A549 (cell line): ENCODE data around the gene ATG4D. TPM values are rescaled to one million over a fixed set of nuclear protein-coding genes. Genes with fewer than 3 reads are reported as not detected.

ENCODE experiments used
- ATAC-seq, 2 experiments: fragments of 200-7000 bp in 1 of 2; fragments of >200 bp in 1 of 2; cut with Nextera tagmentation in 1 of 2; cut with Tn5 transposase in 1 of 2; 3 replicates each; pipeline versions ENCODE4 v1.8.0 to v1.9.1; 2018 to 2020; ENCODE audit warnings: mild to moderate bottlenecking in 1 of 2, moderate library complexity in 1 of 2
- CTCF ChIA-PET: fragments of 300-600 bp; sonication (Branson Sonifier 250); formaldehyde crosslinking; extraction: SDS; loops from one replicate; lab custom pipeline; 2021; ENCODE audit warnings: antibody characterized with exemption, inconsistent platforms; lab: Yijun Ruan, JAX
- POLR2A ChIA-PET: fragments of 350-600 bp; formaldehyde crosslinking; extraction: SDS; loops from one replicate; lab custom pipeline; 2021; ENCODE audit warnings: antibody characterized with exemption, inconsistent platforms; lab: Yijun Ruan, JAX
- DNase-seq, 2 experiments: peaks; one replicate each; pipeline versions ENCODE4 v3.0.0 to v3.0.0-alpha.2; 2011 to 2016; ENCODE audit warnings: low read depth in 1 of 2, low spot score in 1 of 2
- FAIRE-seq: peaks from 2 replicates; lab custom pipeline; 2011; peaks lifted over from hg19 to GRCh38; lab: Jason Lieb, UNC
- H3K27ac ChIP-seq, 2 experiments: fragments of >200 bp; sonication (Bioruptor Twin); formaldehyde crosslinking; 3 replicates each; pipeline ENCODE4 v1.5.1; 2016 to 2017
- H3K4me1 ChIP-seq: fragments of >200 bp; sonication (Bioruptor Twin); formaldehyde crosslinking; 3 replicates; pipeline ENCODE4 v1.6.1; 2016
- H3K4me2 ChIP-seq: fragments of >200 bp; sonication (Bioruptor Twin); formaldehyde crosslinking; 3 replicates; pipeline ENCODE4 v1.6.1; 2016
- H3K4me3 ChIP-seq: fragments of >200 bp; sonication (Bioruptor Twin); formaldehyde crosslinking; 3 replicates; pipeline ENCODE4 v1.5.1; 2016
- H3K9me3 ChIP-seq: fragments of >200 bp; sonication (Bioruptor Twin); formaldehyde crosslinking; 3 replicates; pipeline ENCODE4 v1.6.1; 2016
- BHLHE40 ChIP-seq: IDR thresholded peaks from 2 replicates; pipeline ENCODE4 v1.6.1; 2012; ENCODE audit warnings: low read depth, low read length, inconsistent platforms
- CHD4 ChIP-seq: fragments of 200-600 bp; sonication (generic); IDR thresholded peaks from 2 replicates; pipeline ENCODE4 v1.6.1; 2016; ENCODE audit warnings: antibody characterized with exemption, mild to moderate bottlenecking, borderline replicate concordance
- EHMT2 ChIP-seq: fragments of 200-600 bp; sonication (generic); IDR thresholded peaks from 2 replicates; pipeline ENCODE4 v1.6.1; 2016; ENCODE audit warnings: antibody characterized with exemption, low read depth, mild to moderate bottlenecking, moderate library complexity
- FOSB ChIP-seq: fragments of 250-450 bp; sonication (Bioruptor Pico); IDR thresholded peaks from 2 replicates; pipeline ENCODE4 v1.5.0; 2020; ENCODE audit warnings: mild to moderate bottlenecking, moderate library complexity
- FOXS1 ChIP-seq: fragments of 250-450 bp; sonication (Bioruptor Pico); IDR thresholded peaks from 2 replicates; pipeline ENCODE4 v1.5.0; 2020; ENCODE audit warnings: mild to moderate bottlenecking, moderate library complexity
- HEYL ChIP-seq: fragments of 250-450 bp; sonication (Bioruptor Pico); IDR thresholded peaks from 2 replicates; pipeline ENCODE4 v1.8.0; 2021; ENCODE audit warnings: mild to moderate bottlenecking, moderate library complexity
- HOXA7 ChIP-seq: fragments of 250-450 bp; sonication (Bioruptor Pico); IDR thresholded peaks from 2 replicates; pipeline ENCODE4 v1.5.0; 2020; ENCODE audit warnings: mild to moderate bottlenecking, moderate library complexity
- HOXB13 ChIP-seq: fragments of 250-450 bp; sonication (Bioruptor Pico); IDR thresholded peaks from 2 replicates; pipeline ENCODE4 v1.5.0; 2020; ENCODE audit warnings: low read depth, mild to moderate bottlenecking, moderate library complexity
- JUN ChIP-seq, 2 experiments: fragments of >200 bp; sonication (Bioruptor Twin); formaldehyde crosslinking; IDR thresholded peaks; 2 replicates in 1 of 2; 3 replicates in 1 of 2; pipeline ENCODE4 v1.6.1; 2016 to 2017
- KDM1A ChIP-seq: fragments of 200-600 bp; sonication (generic); IDR thresholded peaks from 2 replicates; pipeline ENCODE4 v1.6.1; 2016; ENCODE audit warnings: low read depth, mild to moderate bottlenecking
- KDM5A ChIP-seq: fragments of 200-600 bp; sonication (generic); IDR thresholded peaks from 2 replicates; pipeline ENCODE4 v1.6.1; 2016; ENCODE audit warnings: antibody characterized with exemption, mild to moderate bottlenecking
- MAZ ChIP-seq: fragments of 150-350 bp; IDR thresholded peaks from 2 replicates; pipeline ENCODE4 v1.6.1; 2014; ENCODE audit warnings: antibody characterized with exemption, low read depth, low read length, borderline replicate concordance
- POLR2A ChIP-seq: IDR thresholded peaks from 2 replicates; pipeline ENCODE4 v1.6.1; 2012; ENCODE audit warnings: mild to moderate bottlenecking, low read length
- RCOR1 ChIP-seq: fragments of 150-350 bp; IDR thresholded peaks from 2 replicates; pipeline ENCODE4 v1.6.1; 2014; ENCODE audit warnings: antibody characterized with exemption, low read length, low read depth
- RFX5 ChIP-seq: fragments of 450-650 bp; IDR thresholded peaks from 2 replicates; pipeline ENCODE4 v1.7.1; 2014; ENCODE audit warnings: antibody characterized with exemption, mild to moderate bottlenecking, moderate library complexity
- RNF2 ChIP-seq: fragments of 200-600 bp; sonication (generic); IDR thresholded peaks from 2 replicates; pipeline ENCODE4 v1.6.1; 2016; ENCODE audit warnings: low read depth, mild to moderate bottlenecking, antibody characterized with exemption, moderate library complexity, borderline replicate concordance
- TFCP2L1 ChIP-seq: fragments of 250-450 bp; sonication (Bioruptor Pico); IDR thresholded peaks from 2 replicates; pipeline ENCODE4 v1.5.0; 2021; ENCODE audit warnings: mild to moderate bottlenecking
- TP53 ChIP-seq: fragments of 250-450 bp; sonication (Bioruptor Pico); IDR thresholded peaks from 2 replicates; pipeline ENCODE4 v1.5.0; 2021; ENCODE audit warnings: mild to moderate bottlenecking, moderate library complexity
- ZNF302 ChIP-seq: fragments of 250-450 bp; sonication (Bioruptor Pico); IDR thresholded peaks from 2 replicates; pipeline ENCODE4 v1.9.0; 2021; ENCODE audit warnings: inconsistent platforms, mild to moderate bottlenecking, moderate library complexity
- WGBS: methylation state at CpG from one replicate; pipeline ENCODE4 v1.1.6; 2017; ENCODE audit errors: missing lambda C conversion rate; 5-methylcytosine and 5-hydroxymethylcytosine counted together
- polyA plus RNA-seq, 4 experiments: library from polyadenylated mRNA; depleted of rRNA in 3 of 4; stranded (reverse); fragments of >200 nt; fragmentation: RNase III in 1 of 4; extraction: RNeasy Plus Mini Kit Qiagen cat#74134 plus additional on column Dnase treatment in 1 of 4; gene quantifications; 2 replicates in 3 of 4; 3 replicates in 1 of 4; pipeline ENCODE4 v1.2.3, GENCODE V29; 2011 to 2017
- TF ChIP-seq, protein P1 (sequence below): fragments of 250-450 bp; sonication (Bioruptor Pico); IDR thresholded peaks from 2 replicates; pipeline ENCODE4 v1.5.0; 2021; ENCODE audit warnings: mild to moderate bottlenecking, moderate library complexity, borderline replicate concordance
- TF ChIP-seq, protein P2 (sequence below): fragments of 250-450 bp; sonication (Bioruptor Pico); IDR thresholded peaks from 2 replicates; pipeline ENCODE4 v1.5.0; 2020; ENCODE audit warnings: low read depth, mild to moderate bottlenecking, moderate library complexity
- TF ChIP-seq, protein P3 (sequence below): IDR thresholded peaks from 2 replicates; pipeline ENCODE4 v1.6.1; 2012

The ATG4D gene
- polyA plus RNA-seq, 2 of the 4 experiments (the other 2 are of a cell fraction), result 7.3 to 10.7 TPM

DNA sequence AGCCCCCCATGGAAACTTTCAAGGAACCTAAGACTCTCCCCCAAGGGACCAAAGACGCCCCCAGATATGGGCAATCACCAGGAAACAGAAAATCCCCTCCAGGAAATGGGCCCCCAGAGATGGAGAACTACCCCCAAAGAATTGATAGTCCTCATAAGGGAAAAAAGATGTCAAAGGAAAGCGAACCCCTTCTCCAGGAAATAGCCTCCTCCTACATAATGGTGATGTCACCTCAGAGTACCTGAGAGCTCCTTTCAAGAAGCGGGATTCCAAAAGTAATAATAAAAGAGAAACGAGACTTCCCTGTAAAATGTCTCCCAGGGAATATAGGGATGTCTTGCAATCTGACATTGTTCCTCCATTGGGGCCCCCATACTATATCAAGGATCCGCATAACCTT lies 24.0 kb downstream of the ATG4D start:
- TF ChIP-seq KDM5A (no peak), RCOR1 (no peak), FOXS1 (CRISPR knock-in tag) (no peak), POLR2A (no peak), CHD4 (no peak), BHLHE40 (no peak), TP53 (CRISPR knock-in tag) (no peak), RNF2 (no peak), RFX5 (no peak)
- Histone ChIP-seq H3K27ac (no peak overlapping the region; a peak in 1 of 6 replicates), H3K9me3 (no peaks in the 10 kb centered on the region), H3K4me3 (peak overlapping the region; percentile 88; the same call in 1 of the 3 replicates), H3K4me2 (peak overlapping the region; percentile 91), H3K4me1 (peaks cover 27% of the 10 kb centered on the region)
- no peak for DNase-seq
- WGBS, result 62% methylated on average over 5 of the region's 5 CpGs
- no peak for FAIRE-seq
- ChIA-PET CTCF (interaction anchor here (0.9 to 3.0 kb wide), 7 partner anchors 12 to 179 kb away, joined by 3 to 12 read pairs (median 6); no protein-coding TSS in a partner anchor), POLR2A (no interaction called here)
- no peak for ATAC-seq

DNA sequence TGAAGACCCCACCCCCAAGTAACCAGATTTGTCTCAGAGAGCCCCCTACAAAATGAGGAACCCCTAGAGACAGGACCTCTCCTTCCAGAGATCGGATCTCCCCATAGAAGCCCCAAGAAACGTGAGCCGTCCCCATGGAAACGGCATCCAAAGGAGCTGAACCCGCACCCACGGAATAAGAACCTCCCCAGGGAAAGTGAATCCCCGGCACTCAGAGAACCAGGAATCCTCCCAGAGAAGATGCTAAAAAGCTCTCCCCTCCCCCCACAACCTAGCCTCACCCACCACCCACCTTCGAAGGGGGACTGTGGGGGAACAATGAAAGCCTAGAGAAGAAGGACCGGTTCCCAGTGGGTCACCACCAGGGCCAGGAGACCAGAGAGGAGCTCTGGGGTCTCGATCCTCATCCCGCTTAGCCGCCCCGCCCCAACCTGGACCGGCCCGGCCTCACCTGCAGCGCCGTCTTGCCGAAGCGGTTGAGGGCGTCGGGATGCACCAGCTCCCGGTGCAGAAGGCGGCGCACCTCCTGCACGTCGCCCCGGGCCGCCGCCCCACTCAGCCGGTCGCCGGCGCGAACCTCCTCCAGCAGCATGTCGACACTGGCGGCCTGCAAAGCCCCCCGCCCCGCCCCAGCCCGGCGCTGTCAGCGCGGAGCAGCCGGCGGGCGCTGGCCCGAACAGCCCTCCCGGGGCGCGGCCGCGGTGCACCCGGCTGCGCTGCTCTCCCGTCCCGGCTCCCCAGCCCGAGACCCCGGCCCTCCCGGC lies 24.5 kb downstream of the ATG4D start:
- DNase-seq (peak in 1 of 2 experiments; percentile 50), ATAC-seq (peak; percentile 1 to 51; a peak in 5 of 6 replicates), FAIRE-seq (no peak)
- peaks cover 28% of the 10 kb centered on the region for H3K4me1 ChIP-seq
- POLR2A ChIA-PET, result no interaction called here
- H3K27ac ChIP-seq, result peak overlapping the region; percentile 68 to 89
- H3K4me2 ChIP-seq, result peak overlapping the region; percentile 91
- peak overlapping the region; percentile 88 for H3K4me3 ChIP-seq
- H3K9me3 ChIP-seq, result no peaks in the 10 kb centered on the region
- TF ChIP-seq MAZ, result no peak
- TF ChIP-seq ZNF302 (CRISPR knock-in tag), result no peak
- TF ChIP-seq, protein P1, sequence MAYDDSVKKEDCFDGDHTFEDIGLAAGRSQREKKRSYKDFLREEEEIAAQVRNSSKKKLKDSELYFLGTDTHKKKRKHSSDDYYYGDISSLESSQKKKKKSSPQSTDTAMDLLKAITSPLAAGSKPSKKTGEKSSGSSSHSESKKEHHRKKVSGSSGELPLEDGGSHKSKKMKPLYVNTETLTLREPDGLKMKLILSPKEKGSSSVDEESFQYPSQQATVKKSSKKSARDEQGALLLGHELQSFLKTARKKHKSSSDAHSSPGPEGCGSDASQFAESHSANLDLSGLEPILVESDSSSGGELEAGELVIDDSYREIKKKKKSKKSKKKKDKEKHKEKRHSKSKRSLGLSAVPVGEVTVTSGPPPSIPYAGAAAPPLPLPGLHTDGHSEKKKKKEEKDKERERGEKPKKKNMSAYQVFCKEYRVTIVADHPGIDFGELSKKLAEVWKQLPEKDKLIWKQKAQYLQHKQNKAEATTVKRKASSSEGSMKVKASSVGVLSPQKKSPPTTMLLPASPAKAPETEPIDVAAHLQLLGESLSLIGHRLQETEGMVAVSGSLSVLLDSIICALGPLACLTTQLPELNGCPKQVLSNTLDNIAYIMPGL, result no peak
- TF ChIP-seq KDM1A, result no peak
- CTCF ChIA-PET, result interaction anchor here (1.3 to 3.0 kb wide), 7 partner anchors 13 to 180 kb away, joined by 3 to 12 read pairs (median 6); no protein-coding TSS in a partner anchor
- 47% methylated on average over 4 of the region's 58 CpGs for WGBS

DNA sequence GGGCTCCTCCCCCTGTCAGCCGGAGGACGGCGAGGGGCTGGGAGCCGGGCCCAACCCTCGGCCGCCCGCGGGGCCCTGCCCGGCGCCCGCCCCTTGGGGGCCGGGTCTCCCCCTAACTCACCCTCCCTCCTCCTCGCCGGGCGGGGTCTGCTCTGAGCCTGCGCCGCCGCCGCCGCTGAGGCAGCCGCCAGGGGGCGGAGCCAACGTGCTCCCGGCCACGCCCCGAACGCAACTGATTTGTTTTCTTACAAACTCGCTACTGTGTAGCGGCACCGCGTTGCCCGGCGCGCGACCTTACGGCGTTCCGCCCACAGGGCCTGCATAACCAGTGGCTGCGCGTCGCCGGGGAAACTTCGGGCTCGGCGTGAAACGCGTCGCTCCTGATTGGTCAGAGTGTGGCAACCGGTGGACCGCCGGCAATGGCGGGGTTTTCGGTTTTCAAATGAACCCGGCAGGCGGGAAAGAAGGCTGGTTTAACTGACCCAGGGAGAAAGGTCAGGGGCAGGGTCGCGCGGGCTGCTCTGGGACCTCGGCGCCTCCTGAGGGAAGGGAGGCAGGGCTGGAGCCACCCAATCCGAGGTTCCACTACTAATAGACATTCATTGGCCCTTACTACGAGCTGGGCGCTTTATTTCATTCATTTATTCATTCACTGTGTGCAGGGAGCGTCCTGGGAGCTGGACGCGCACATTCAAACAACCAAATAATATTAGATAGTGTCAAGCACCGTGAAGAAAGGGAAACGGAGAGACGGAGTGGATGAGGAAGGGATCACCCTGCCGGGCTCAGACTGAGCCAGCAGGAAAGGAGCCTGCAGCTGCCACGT lies 25.3 kb downstream of the ATG4D start, which contains the start of gene CDKN2D:
TSS of gene CDKN2D (minus strand) at position 154 of the 826 bp plus-strand sequence. CDS start 326 bp downstream, outside the sequence.
- H3K4me1 ChIP-seq, result peaks cover 28% of the 10 kb centered on the region
- peak in 1 of 2 experiments; percentile 19; a peak in 1 of 5 replicates for TF ChIP-seq JUN (IDR thresholded peaks at IDR 0.05)
- TF ChIP-seq TP53 (CRISPR knock-in tag), result 0 out of 2 replicates have a peak, but pooled peaks have one; percentile 38
- TF ChIP-seq, protein P2, sequence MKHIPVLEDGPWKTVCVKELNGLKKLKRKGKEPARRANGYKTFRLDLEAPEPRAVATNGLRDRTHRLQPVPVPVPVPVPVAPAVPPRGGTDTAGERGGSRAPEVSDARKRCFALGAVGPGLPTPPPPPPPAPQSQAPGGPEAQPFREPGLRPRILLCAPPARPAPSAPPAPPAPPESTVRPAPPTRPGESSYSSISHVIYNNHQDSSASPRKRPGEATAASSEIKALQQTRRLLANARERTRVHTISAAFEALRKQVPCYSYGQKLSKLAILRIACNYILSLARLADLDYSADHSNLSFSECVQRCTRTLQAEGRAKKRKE (CRISPR knock-in tag), result peak; percentile 46; the same call in 1 of the 2 replicates
- TF ChIP-seq HEYL (CRISPR knock-in tag), result no peak
- TF ChIP-seq, protein P3, sequence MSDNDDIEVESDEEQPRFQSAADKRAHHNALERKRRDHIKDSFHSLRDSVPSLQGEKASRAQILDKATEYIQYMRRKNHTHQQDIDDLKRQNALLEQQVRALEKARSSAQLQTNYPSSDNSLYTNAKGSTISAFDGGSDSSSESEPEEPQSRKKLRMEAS, result peak; percentile 93
- TF ChIP-seq HOXA7 (CRISPR knock-in tag), result peak; percentile 42; the same call in 1 of the 2 replicates
- TF ChIP-seq TFCP2L1, result no peak
- 0 out of 2 replicates have a peak, but pooled peaks have one; percentile 68 for TF ChIP-seq HOXB13 (CRISPR knock-in tag)
- peak; percentile 68 for TF ChIP-seq KDM5A
- TF ChIP-seq, protein P1, result no peak
- no peak for TF ChIP-seq EHMT2
- TF ChIP-seq FOSB (CRISPR knock-in tag), result 0 out of 2 replicates have a peak, but pooled peaks have one; percentile 38

More for the DNA sequence above, 25.3 kb downstream of the ATG4D start, which contains the start of gene CDKN2D:
- Histone ChIP-seq H3K9me3 (no peaks in the 10 kb centered on the region), H3K27ac (peak within 1 kb of the TSS; percentile 78 to 89), H3K4me3 (peak within 1 kb of the TSS; percentile 88), H3K4me2 (peak within 1 kb of the TSS; percentile 91)
- FAIRE-seq (no peak), DNase-seq (peak; percentile 69 to 99), ATAC-seq (peak; percentile 80 to 91)
- 2% methylated on average over 44 of the region's 71 CpGs for WGBS
- CTCF ChIA-PET, result interaction anchor here (1.1 to 5.5 kb wide), 7 partner anchors 12 to 165 kb away, joined by 3 to 31 read pairs (median 4); no protein-coding TSS in a partner anchor
- POLR2A ChIA-PET, result no interaction called here
